ENCODE data around the gene UNC119. TPM values are rescaled to one million over a fixed set of nuclear protein-coding genes. Genes with fewer than 3 reads are reported as not detected.

The UNC119 gene
- polyA plus RNA-seq, 1 donor (not counting 4 experiments of a cell fraction or from before 2014, with no cell fraction given), result 60.0 TPM

DNA sequence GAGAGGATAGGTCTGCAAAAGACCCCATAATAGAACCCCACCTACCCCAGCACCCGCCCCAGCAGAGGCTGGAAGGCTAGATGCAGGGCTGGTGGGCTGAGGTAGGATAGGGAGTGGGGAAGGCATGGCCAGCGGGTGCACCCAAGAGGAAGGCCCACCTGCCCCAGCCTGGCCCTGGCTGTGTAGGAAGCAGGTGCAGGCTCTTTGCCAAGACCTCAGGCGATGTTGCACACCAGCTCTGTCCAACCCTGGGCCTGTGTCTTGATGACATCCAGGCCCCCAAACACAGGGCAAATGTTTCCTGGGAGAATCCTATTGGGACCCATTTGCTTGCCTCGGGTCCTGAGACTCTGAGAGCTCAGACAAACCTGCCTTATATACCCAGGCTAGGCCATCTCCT is 12.2 kb downstream of the UNC119 start:
- Histone ChIP-seq H4K20me1 (ENCODE audit: control insufficient read depth, extremely low read depth, insufficient read depth, low read length) (no peaks in the 10 kb centered on the region), H3K79me2 (ENCODE audit: control insufficient read depth, insufficient read depth, low read length) (no peaks in the 10 kb centered on the region), H2AFZ (ENCODE audit: control insufficient read depth, low read length) (no peak overlapping the region), H3K36me3 (ENCODE audit: control insufficient read depth in 2 of 2, extremely low read depth in 1 of 2, insufficient read depth in 2 of 2, low read length in 2 of 2) (no peaks in the 10 kb centered on the region), H3K4me2 (ENCODE audit: control insufficient read depth, extremely low read depth, insufficient read depth, low read depth, low read length) (no peak overlapping the region), H3K4me3 (ENCODE audit: control insufficient read depth in 2 of 3, extremely low read depth in 1 of 3, insufficient read depth in 2 of 3, low read depth in 1 of 3, low read length in 3 of 3) (no peak overlapping the region), H3K27ac (ENCODE audit: control insufficient read depth, insufficient read depth, low read length) (no peak overlapping the region), H3K9me3 (ENCODE audit: control insufficient read depth, low read depth, low read length) (no peaks in the 10 kb centered on the region), H3K27me3 (ENCODE audit: control insufficient read depth, extremely low read depth, insufficient read depth, low read length) (no peaks in the 10 kb centered on the region), H3K9ac (ENCODE audit: control insufficient read depth, extremely low read depth, insufficient read depth, low read length) (no peak overlapping the region), H3K4me1 (ENCODE audit: control insufficient read depth, extremely low read depth, insufficient read depth, low read length) (no peaks in the 10 kb centered on the region), H3K9me1 (ENCODE audit: control insufficient read depth, extremely low read depth, insufficient read depth, low read length) (no peaks in the 10 kb centered on the region)
- DNase-seq (ENCODE audit: low read depth, low spot score), result no peak
- no peak for FAIRE-seq
- TF ChIP-seq, protein P1, sequence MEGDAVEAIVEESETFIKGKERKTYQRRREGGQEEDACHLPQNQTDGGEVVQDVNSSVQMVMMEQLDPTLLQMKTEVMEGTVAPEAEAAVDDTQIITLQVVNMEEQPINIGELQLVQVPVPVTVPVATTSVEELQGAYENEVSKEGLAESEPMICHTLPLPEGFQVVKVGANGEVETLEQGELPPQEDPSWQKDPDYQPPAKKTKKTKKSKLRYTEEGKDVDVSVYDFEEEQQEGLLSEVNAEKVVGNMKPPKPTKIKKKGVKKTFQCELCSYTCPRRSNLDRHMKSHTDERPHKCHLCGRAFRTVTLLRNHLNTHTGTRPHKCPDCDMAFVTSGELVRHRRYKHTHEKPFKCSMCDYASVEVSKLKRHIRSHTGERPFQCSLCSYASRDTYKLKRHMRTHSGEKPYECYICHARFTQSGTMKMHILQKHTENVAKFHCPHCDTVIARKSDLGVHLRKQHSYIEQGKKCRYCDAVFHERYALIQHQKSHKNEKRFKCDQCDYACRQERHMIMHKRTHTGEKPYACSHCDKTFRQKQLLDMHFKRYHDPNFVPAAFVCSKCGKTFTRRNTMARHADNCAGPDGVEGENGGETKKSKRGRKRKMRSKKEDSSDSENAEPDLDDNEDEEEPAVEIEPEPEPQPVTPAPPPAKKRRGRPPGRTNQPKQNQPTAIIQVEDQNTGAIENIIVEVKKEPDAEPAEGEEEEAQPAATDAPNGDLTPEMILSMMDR (optimal IDR thresholded peaks at IDR 0.05 in 1 of 3, IDR thresholded peaks at IDR 0.05 in 1 of 3, conservative IDR thresholded peaks at IDR 0.05 in 1 of 3; ENCODE audit: extremely low read depth in 1 of 3, insufficient read depth in 2 of 3, low read length in 3 of 3), result no peak
- dilution Hi-C loops (cut with MboI; ENCODE audit: extremely low pct_ligation_motif_present, low sequenced_read_pairs), result no loop called here

DNA sequence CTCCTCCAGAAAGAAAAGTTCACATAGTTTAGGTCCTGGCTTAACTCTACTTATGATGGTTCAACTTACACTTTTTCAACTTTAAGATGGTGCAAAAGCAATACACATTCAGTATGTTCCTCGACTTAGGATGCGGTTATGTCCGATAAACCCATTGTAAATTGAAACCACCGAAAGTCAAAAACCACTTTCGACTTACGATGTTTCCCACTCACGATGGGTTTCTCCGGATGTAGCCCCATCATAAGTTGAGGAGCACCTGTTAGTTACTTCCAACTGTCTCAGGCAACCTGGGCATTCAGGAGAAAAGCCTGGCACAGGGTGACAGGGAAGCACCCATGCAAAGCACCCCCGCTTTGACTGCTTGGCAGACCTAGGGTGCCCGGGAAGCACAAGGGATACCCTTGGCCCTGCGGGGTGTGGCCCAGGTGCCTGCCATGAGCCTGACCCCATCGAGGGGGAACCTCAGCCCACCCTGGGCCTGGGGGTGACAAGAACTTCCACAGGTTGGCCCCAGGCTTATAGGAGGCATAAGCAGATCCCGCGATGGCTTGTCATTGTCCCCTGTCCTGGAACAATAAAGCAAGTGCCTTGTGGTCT is 14.0 kb downstream of the UNC119 start:
- no peaks in the 10 kb centered on the region for H3K79me2 ChIP-seq (ENCODE audit: control insufficient read depth, insufficient read depth, low read length)
- no peaks in the 10 kb centered on the region for H3K36me3 ChIP-seq (ENCODE audit: control insufficient read depth in 2 of 2, extremely low read depth in 1 of 2, insufficient read depth in 2 of 2, low read length in 2 of 2)
- no peak for FAIRE-seq
- no peak overlapping the region for H2AFZ ChIP-seq (ENCODE audit: control insufficient read depth, low read length)
- no peak overlapping the region for H3K27ac ChIP-seq (ENCODE audit: control insufficient read depth, insufficient read depth, low read length)
- peaks cover 4% of the 10 kb centered on the region for H3K4me1 ChIP-seq (ENCODE audit: control insufficient read depth, extremely low read depth, insufficient read depth, low read length)
- H3K9me1 ChIP-seq (ENCODE audit: control insufficient read depth, extremely low read depth, insufficient read depth, low read length), result no peaks in the 10 kb centered on the region
- no peaks in the 10 kb centered on the region for H3K27me3 ChIP-seq (ENCODE audit: control insufficient read depth, extremely low read depth, insufficient read depth, low read length)
- TF ChIP-seq, protein P1 (optimal IDR thresholded peaks at IDR 0.05 in 1 of 3, IDR thresholded peaks at IDR 0.05 in 1 of 3, conservative IDR thresholded peaks at IDR 0.05 in 1 of 3; ENCODE audit: extremely low read depth in 1 of 3, insufficient read depth in 2 of 3, low read length in 3 of 3), result no peak
- no peak for TF ChIP-seq EZH2 (IDR thresholded peaks at IDR 0.05; ENCODE audit: low read length)
- H4K20me1 ChIP-seq (ENCODE audit: control insufficient read depth, extremely low read depth, insufficient read depth, low read length), result no peaks in the 10 kb centered on the region
- dilution Hi-C loops (cut with MboI; ENCODE audit: extremely low pct_ligation_motif_present, low sequenced_read_pairs), result no loop called here
- no peak overlapping the region for H3K4me2 ChIP-seq (ENCODE audit: control insufficient read depth, extremely low read depth, insufficient read depth, low read depth, low read length)
- DNase-seq (ENCODE audit: low read depth, low spot score), result no peak
- H3K4me3 ChIP-seq (ENCODE audit: control insufficient read depth in 2 of 3, extremely low read depth in 1 of 3, insufficient read depth in 2 of 3, low read depth in 1 of 3, low read length in 3 of 3), result no peak overlapping the region
- no peaks in the 10 kb centered on the region for H3K9me3 ChIP-seq (ENCODE audit: control insufficient read depth, low read depth, low read length)
- H3K9ac ChIP-seq (ENCODE audit: control insufficient read depth, extremely low read depth, insufficient read depth, low read length), result no peak overlapping the region
